Stomach (tissue), 9 donors: ENCODE data around the gene ATF7. TPM values are rescaled to one million over a fixed set of nuclear protein-coding genes. Genes with fewer than 3 reads are reported as not detected.

ENCODE experiments used
- DNase-seq, 2 donors: peaks; one replicate each; pipeline versions ENCODE4 v3.0.0 to v3.0.0-alpha.2; 2013 to 2019
- H3K27ac ChIP-seq, 5 donors: fragments of 200-600 bp in 4 of 5; sonication (generic) in 4 of 5; one replicate each; pipeline ENCODE4 v1.5.1; 2013 to 2019; ENCODE audit warnings: mild to moderate bottlenecking in 1 of 5, moderate library complexity in 1 of 5
- H3K27me3 ChIP-seq, 3 donors: fragments of 200-600 bp; sonication (generic); one replicate each; pipeline ENCODE4 v1.5.1; 2017 to 2019; ENCODE audit warnings: mixed run types in 1 of 3
- H3K36me3 ChIP-seq, 4 donors: fragments of 200-600 bp; sonication (generic); 1 replicate in 3 of 4; 2 replicates in 1 of 4; pipeline ENCODE4 v1.5.1; 2016 to 2019
- H3K4me1 ChIP-seq, 4 donors: fragments of 200-600 bp; sonication (generic); one replicate each; pipeline ENCODE4 v1.5.1; 2016 to 2019
- H3K4me3 ChIP-seq, 4 donors: fragments of 200-600 bp; sonication (generic) in 3 of 4; one replicate each; pipeline ENCODE4 v1.5.1; 2016 to 2019; ENCODE audit warnings: mild to moderate bottlenecking in 1 of 4
- H3K9me3 ChIP-seq, 4 donors: fragments of 200-600 bp; sonication (generic); one replicate each; pipeline ENCODE4 v1.5.1; 2016 to 2019
- CTCF ChIP-seq, 7 experiments: fragments of 450-650 bp in 4 of 7; fragments of 200-600 bp in 3 of 7; sonication (generic) in 3 of 7; IDR thresholded peaks; one replicate each; pipeline ENCODE4 v1.5.1; 2016 to 2019; ENCODE audit warnings: antibody characterized with exemption in 7 of 7, control low read depth in 2 of 7, mild to moderate bottlenecking in 1 of 7
- EP300 ChIP-seq: sonication (generic); formaldehyde crosslinking; IDR thresholded peaks from one replicate; pipeline ENCODE4 v1.6.1; 2017; ENCODE audit warnings: antibody characterized with exemption
- POLR2A ChIP-seq, 4 donors: fragments of 450-650 bp; IDR thresholded peaks; one replicate each; pipeline ENCODE4 v1.6.1; 2016; ENCODE audit warnings: antibody characterized with exemption in 4 of 4, control low read depth in 2 of 4, mild to moderate bottlenecking in 1 of 4, moderate library complexity in 1 of 4
- POLR2AphosphoS5 ChIP-seq, 3 donors: sonication (generic); formaldehyde crosslinking; IDR thresholded peaks; one replicate each; pipeline ENCODE4 v1.6.1; 2016; ENCODE audit warnings: antibody characterized with exemption in 3 of 3
- WGBS, 5 donors: extraction: QIAGEN DNeasy Blood & Tissue Kit in 3 of 5; methylation state at CpG; one replicate each; pipeline versions ENCODE4 v1.1.5 to v1.1.7; 2013 to 2018; 5-methylcytosine and 5-hydroxymethylcytosine counted together
- intact Hi-C: fragments of 100-400 bp; cut with DNase I; formaldehyde crosslinking; loops from one replicate; pipeline ENCODE4 v1.15.1; 2023; ENCODE audit warnings: low total_unique reads
- polyA plus RNA-seq, 3 donors: library from polyadenylated mRNA; stranded (reverse); fragments of 200-250 nt; gene quantifications; one replicate each; pipeline ENCODE4 v1.2.3, GENCODE V29; 2013
- total RNA-seq, 5 donors: library from RNA; depleted of rRNA; stranded (reverse); fragments of >200 nt; gene quantifications; one replicate each; pipeline versions ENCODE4 v1.1.0 to v1.2.3, GENCODE V29; 2014 to 2016
- donor health status: healthy with polysubstance abuse.
- donor health status: Bipolar disorder and iron deficiency.
- donor health status: healthy.

ATF7 gene
- total and polyA plus RNA-seq, 8 donors, result 9.0 to 93.4 (median 16.3) TPM

- TF ChIP-seq CTCF (IDR thresholded peaks at IDR 0.05), result no peak
- TF ChIP-seq EP300, result no peak
- 93 to 100% (median 94%) methylated on average over 3 of the region's 3 CpGs for WGBS, 5 donors
- no peaks in the 10 kb centered on the region for H3K27me3 ChIP-seq
- no peak for DNase-seq
- H3K4me3 ChIP-seq, result no peak overlapping the region
- no peaks in the 10 kb centered on the region for H3K4me1 ChIP-seq
- H3K9me3 ChIP-seq, result no peaks in the 10 kb centered on the region
- peaks cover 77 to 100% (median 100%) of the 10 kb centered on the region in 4 donors for H3K36me3 ChIP-seq
- no peak overlapping the region for H3K27ac ChIP-seq
- intact Hi-C loops, result no loop called here
These were observed 103.1 kb downstream of the ATF7 start for GRCh38 chr12:53523131-53523530.

GRCh38 chr12:53518381-53518780 is 107.8 kb downstream of the ATF7 start:
- H3K4me3 ChIP-seq, result no peak overlapping the region
- H3K4me1 ChIP-seq, result no peaks in the 10 kb centered on the region
- DNase-seq, result no peak
- TF ChIP-seq POLR2AphosphoS5 (IDR thresholded peaks at IDR 0.05) (no peak), EP300 (no peak), POLR2A (IDR thresholded peaks at IDR 0.05) (no peak), CTCF (IDR thresholded peaks at IDR 0.05) (no peak)
- whole genome bisulfite sequencing, 5 donors, result 68 to 83% (median 78%) methylated on average over 5 of the region's 5 CpGs
- no peak overlapping the region for H3K27ac ChIP-seq
- no peaks in the 10 kb centered on the region for H3K9me3 ChIP-seq
- H3K36me3 ChIP-seq, result peaks cover 83 to 100% (median 100%) of the 10 kb centered on the region in 4 donors
- intact Hi-C loops, result loop anchor here (10.0 kb wide), 1 partner anchor 54 kb away; no protein-coding TSS in a partner anchor
- H3K27me3 ChIP-seq, result no peaks in the 10 kb centered on the region

- WGBS, 5 donors, result 80 to 88% (median 81%) methylated on average over 11 to 13 of the region's 13 CpGs
- Histone ChIP-seq H3K27ac (no peak overlapping the region), H3K36me3 (peaks cover 74 to 100% (median 100%) of the 10 kb centered on the region in 4 donors)
These were observed 109.3 kb downstream of the ATF7 start for GRCh38 chr12:53516758-53517455.

DNA sequence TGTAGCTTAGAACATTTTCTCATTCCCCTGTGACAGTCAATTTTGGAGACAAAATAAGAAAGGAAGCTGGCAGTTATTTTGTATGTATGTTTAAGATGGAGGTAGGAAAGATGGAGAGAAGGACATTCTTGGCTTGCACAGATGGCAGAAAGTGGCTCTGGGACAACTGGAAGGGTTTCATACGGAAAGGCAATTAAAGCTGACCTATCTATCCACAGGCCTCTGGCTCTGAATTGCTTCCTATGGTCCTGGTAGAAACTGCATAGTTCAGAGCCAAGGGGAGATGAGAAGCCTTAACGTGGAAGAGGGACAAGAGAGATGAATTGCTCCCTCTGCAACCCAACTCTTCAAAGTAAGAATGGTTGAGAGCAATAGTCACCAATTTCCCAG is 110.9 kb downstream of the ATF7 start:
- Histone ChIP-seq H3K27me3 (no peaks in the 10 kb centered on the region), H3K9me3 (no peaks in the 10 kb centered on the region), H3K27ac (no peak overlapping the region), H3K36me3 (peaks cover 64 to 100% (median 100%) of the 10 kb centered on the region in 4 donors), H3K4me1 (no peaks in the 10 kb centered on the region), H3K4me3 (no peak overlapping the region)
- TF ChIP-seq EP300, result no peak
- TF ChIP-seq POLR2AphosphoS5 (IDR thresholded peaks at IDR 0.05), result no peak
- TF ChIP-seq CTCF (IDR thresholded peaks at IDR 0.05), result no peak
- no peak for TF ChIP-seq POLR2A (IDR thresholded peaks at IDR 0.05)
- no peak for DNase-seq
- intact Hi-C loops, result loop anchor here (10.0 kb wide), 1 partner anchor 50 kb away; no protein-coding TSS in a partner anchor
- 63 to 85% (median 69%) methylated on average over 2 of the region's 2 CpGs for WGBS, 5 donors

More at GRCh38 chr12:53516758-53517455, 109.3 kb downstream of the ATF7 start:
- Histone ChIP-seq H3K27me3 (no peaks in the 10 kb centered on the region), H3K4me1 (no peaks in the 10 kb centered on the region), H3K9me3 (no peaks in the 10 kb centered on the region), H3K4me3 (no peak overlapping the region)
- DNase-seq, result no peak
- intact Hi-C loops, result loop anchor here (10.0 kb wide), 1 partner anchor 52 kb away; no protein-coding TSS in a partner anchor
- TF ChIP-seq POLR2AphosphoS5 (IDR thresholded peaks at IDR 0.05) (no peak), EP300 (no peak), POLR2A (IDR thresholded peaks at IDR 0.05) (no peak), CTCF (IDR thresholded peaks at IDR 0.05) (no peak)
